ENCODE measurements around the gene PRAMEF10.
"Not testable (repeated sequence)": the region's sequence is repeated elsewhere in the genome, so short reads cannot be mapped to it uniquely, and the experiment has no call there.

The PRAMEF10 gene

GRCh38 chr1:12898170-12898569 is at the start of gene PRAMEF10:
Gene PRAMEF10, minus strand, starts transcription at chr1:12898270. Its CDS starts 2,423 bp downstream, at chr1:12895847.
- H3K27me3 ChIP-seq (ENCODE audit: insufficient read depth, low read length); H3K4me3 ChIP-seq (ENCODE audit: low read length); H3K27ac ChIP-seq (ENCODE audit: low read length); H3K9me3 ChIP-seq (ENCODE audit: insufficient read depth, low read depth, low read length); H3K4me1 ChIP-seq (ENCODE audit: insufficient read depth, low read length); H3K36me3 ChIP-seq (ENCODE audit: insufficient read depth, low read depth, low read length); H3K9ac ChIP-seq (ENCODE audit: low read depth, low read length): not testable (repeated sequence)

GRCh38 chr1:12947480-12947879 is 49.4 kb upstream of the PRAMEF10 start, which contains the start of gene PRAMEF6:
Gene PRAMEF6, minus strand, starts transcription at chr1:12947580. Its CDS starts 5,062 bp downstream, at chr1:12942518.
- H3K4me3 ChIP-seq (ENCODE audit: low read length); H3K9me3 ChIP-seq (ENCODE audit: insufficient read depth, low read depth, low read length); H3K27me3 ChIP-seq (ENCODE audit: insufficient read depth, low read length); H3K4me1 ChIP-seq (ENCODE audit: insufficient read depth, low read length); H3K36me3 ChIP-seq (ENCODE audit: insufficient read depth, low read depth, low read length); H3K27ac ChIP-seq (ENCODE audit: low read length); H3K9ac ChIP-seq (ENCODE audit: low read depth, low read length): not testable (repeated sequence)

- H3K36me3 ChIP-seq (ENCODE audit: insufficient read depth, low read depth, low read length); H3K27ac ChIP-seq (ENCODE audit: low read length); H3K4me3 ChIP-seq (ENCODE audit: low read length); H3K9ac ChIP-seq (ENCODE audit: low read depth, low read length); H3K4me1 ChIP-seq (ENCODE audit: insufficient read depth, low read length); H3K9me3 ChIP-seq (ENCODE audit: insufficient read depth, low read depth, low read length); H3K27me3 ChIP-seq (ENCODE audit: insufficient read depth, low read length): not testable (repeated sequence)
These were observed 26.3 kb upstream of the PRAMEF10 start for GRCh38 chr1:12924368-12924767.

- not testable (repeated sequence) for H3K4me1 ChIP-seq (ENCODE audit: insufficient read depth, low read length); H3K36me3 ChIP-seq (ENCODE audit: insufficient read depth, low read depth, low read length); H3K27me3 ChIP-seq (ENCODE audit: insufficient read depth, low read length); H3K4me3 ChIP-seq (ENCODE audit: low read length); H3K9me3 ChIP-seq (ENCODE audit: insufficient read depth, low read depth, low read length); H3K9ac ChIP-seq (ENCODE audit: low read depth, low read length); H3K27ac ChIP-seq (ENCODE audit: low read length)
These were observed 23.7 kb upstream of the PRAMEF10 start for GRCh38 chr1:12921749-12922148.

GRCh38 chr1:12916310-12916709 is 18.2 kb upstream of the PRAMEF10 start, which contains the start of gene PRAMEF7:
Gene PRAMEF7, plus strand, starts transcription at chr1:12916610. Its CDS starts 1,083 bp downstream, at chr1:12917693.
- H3K4me1 ChIP-seq (ENCODE audit: insufficient read depth, low read length); H3K9me3 ChIP-seq (ENCODE audit: insufficient read depth, low read depth, low read length); H3K27ac ChIP-seq (ENCODE audit: low read length); H3K4me3 ChIP-seq (ENCODE audit: low read length); H3K27me3 ChIP-seq (ENCODE audit: insufficient read depth, low read length); H3K9ac ChIP-seq (ENCODE audit: low read depth, low read length); H3K36me3 ChIP-seq (ENCODE audit: insufficient read depth, low read depth, low read length): not testable (repeated sequence)

GRCh38 chr1:12903793-12904572 is 5.9 kb upstream of the PRAMEF10 start:
- not testable (repeated sequence) for H3K4me3 ChIP-seq (ENCODE audit: low read length); H3K9me3 ChIP-seq (ENCODE audit: insufficient read depth, low read depth, low read length); H3K4me1 ChIP-seq (ENCODE audit: insufficient read depth, low read length); H3K27ac ChIP-seq (ENCODE audit: low read length); H3K27me3 ChIP-seq (ENCODE audit: insufficient read depth, low read length); H3K36me3 ChIP-seq (ENCODE audit: insufficient read depth, low read depth, low read length); H3K9ac ChIP-seq (ENCODE audit: low read depth, low read length)

- H3K9ac ChIP-seq (ENCODE audit: low read depth, low read length); H3K36me3 ChIP-seq (ENCODE audit: insufficient read depth, low read depth, low read length); H3K9me3 ChIP-seq (ENCODE audit: insufficient read depth, low read depth, low read length); H3K4me1 ChIP-seq (ENCODE audit: insufficient read depth, low read length); H3K27me3 ChIP-seq (ENCODE audit: insufficient read depth, low read length); H3K27ac ChIP-seq (ENCODE audit: low read length); H3K4me3 ChIP-seq (ENCODE audit: low read length): not testable (repeated sequence)
These were observed 1.1 kb upstream of the PRAMEF10 start for GRCh38 chr1:12899186-12899585.

- H3K9ac ChIP-seq (ENCODE audit: low read depth, low read length); H3K4me3 ChIP-seq (ENCODE audit: low read length); H3K36me3 ChIP-seq (ENCODE audit: insufficient read depth, low read depth, low read length); H3K4me1 ChIP-seq (ENCODE audit: insufficient read depth, low read length); H3K27ac ChIP-seq (ENCODE audit: low read length); H3K27me3 ChIP-seq (ENCODE audit: insufficient read depth, low read length); H3K9me3 ChIP-seq (ENCODE audit: insufficient read depth, low read depth, low read length): not testable (repeated sequence)
These were observed 12.0 kb downstream of the PRAMEF10 start, which contains the start of gene PRAMEF4 for GRCh38 chr1:12886101-12886500. Gene PRAMEF4, minus strand, starts transcription at chr1:12886201. Its CDS starts 2,807 bp downstream, at chr1:12883394.

- not testable (repeated sequence) for H3K4me3 ChIP-seq (ENCODE audit: low read length); H3K9ac ChIP-seq (ENCODE audit: low read depth, low read length); H3K9me3 ChIP-seq (ENCODE audit: insufficient read depth, low read depth, low read length)
These were observed 19.6 kb downstream of the PRAMEF10 start for GRCh38 chr1:12878453-12878852.

GRCh38 chr1:12863131-12863880 is 34.8 kb downstream of the PRAMEF10 start:
- H3K9ac ChIP-seq (ENCODE audit: low read depth, low read length); H3K27ac ChIP-seq (ENCODE audit: low read length); H3K27me3 ChIP-seq (ENCODE audit: insufficient read depth, low read length); H3K4me3 ChIP-seq (ENCODE audit: low read length); H3K36me3 ChIP-seq (ENCODE audit: insufficient read depth, low read depth, low read length); H3K4me1 ChIP-seq (ENCODE audit: insufficient read depth, low read length): not testable (repeated sequence)
- H3K9me3 ChIP-seq (ENCODE audit: insufficient read depth, low read depth, low read length) = peaks cover 20% of the 10 kb centered on the region

More at GRCh38 chr1:12878453-12878852, 19.6 kb downstream of the PRAMEF10 start:
- H3K27ac ChIP-seq (ENCODE audit: low read length); H3K27me3 ChIP-seq (ENCODE audit: insufficient read depth, low read length); H3K36me3 ChIP-seq (ENCODE audit: insufficient read depth, low read depth, low read length); H3K4me1 ChIP-seq (ENCODE audit: insufficient read depth, low read length): not testable (repeated sequence)

- H3K36me3 ChIP-seq (ENCODE audit: insufficient read depth, low read depth, low read length); H3K27ac ChIP-seq (ENCODE audit: low read length); H3K4me1 ChIP-seq (ENCODE audit: insufficient read depth, low read length); H3K27me3 ChIP-seq (ENCODE audit: insufficient read depth, low read length); H3K4me3 ChIP-seq (ENCODE audit: low read length); H3K9ac ChIP-seq (ENCODE audit: low read depth, low read length): not testable (repeated sequence)
- H3K9me3 ChIP-seq (ENCODE audit: insufficient read depth, low read depth, low read length) = peaks cover 49% of the 10 kb centered on the region
These were observed 41.3 kb downstream of the PRAMEF10 start, which contains the start of gene PRAMEF2 for GRCh38 chr1:12856786-12857185. Gene PRAMEF2, plus strand, starts transcription at chr1:12857086. Its CDS starts 1,924 bp downstream, at chr1:12859010.

- no peak overlapping the region for H3K4me3 ChIP-seq (ENCODE audit: low read length)
- H3K4me1 ChIP-seq (ENCODE audit: insufficient read depth, low read length) = no peaks in the 10 kb centered on the region
- H3K9me3 ChIP-seq (ENCODE audit: insufficient read depth, low read depth, low read length) = peaks cover 62% of the 10 kb centered on the region
- H3K36me3 ChIP-seq (ENCODE audit: insufficient read depth, low read depth, low read length) = no peaks in the 10 kb centered on the region
- no peak overlapping the region for H3K27ac ChIP-seq (ENCODE audit: low read length)
- no peaks in the 10 kb centered on the region for H3K27me3 ChIP-seq (ENCODE audit: insufficient read depth, low read length)
- no peak overlapping the region for H3K9ac ChIP-seq (ENCODE audit: low read depth, low read length)
These were observed 46.3 kb downstream of the PRAMEF10 start for GRCh38 chr1:12851779-12852178.

Measured in iPS-20b (cell line).